Endothelial cell of umbilical vein (primary cell): ENCODE results near the gene STOX1. TPM values are rescaled to one million over a fixed set of nuclear protein-coding genes. Genes with fewer than 3 reads are reported as not detected.

ENCODE experiments used
- BruUV-seq: library from RNA; stranded (reverse); fragments of 400-500 nt; replicated peaks from 2 replicates; lab custom pipeline; 2021; lab: Mats Ljungman, UMichigan
- CTCF ChIA-PET: fragments of 300-600, 350-600 bp; sonication (Branson Sonifier 250); formaldehyde crosslinking; loops from one replicate; lab custom pipeline; 2021; ENCODE audit warnings: antibody characterized with exemption, inconsistent platforms; lab: Charles Lee
- POLR2A ChIA-PET: fragments of 300-600, 350-600 bp; sonication (Branson Sonifier 250); formaldehyde crosslinking; loops from one replicate; lab custom pipeline; 2021; ENCODE audit warnings: antibody characterized with exemption, inconsistent platforms; lab: Charles Lee
- DNase-seq: peaks from one replicate; pipeline ENCODE4 v3.0.0-alpha.2; 2011; ENCODE audit warnings: low read depth, low spot score
- FAIRE-seq: peaks from 2 replicates; lab custom pipeline; 2011; peaks lifted over from hg19 to GRCh38; lab: Jason Lieb, UNC
- H2AFZ ChIP-seq: 2 replicates; pipeline ENCODE4 v1.6.0; 2012; ENCODE audit warnings: low read depth, low read length, control low read depth, inconsistent platforms
- H3K27ac ChIP-seq: 2 replicates; pipeline ENCODE4 v1.5.1; 2011; ENCODE audit warnings: low read depth, mild to moderate bottlenecking, control low read depth, low read length, moderate library complexity; ENCODE audit not compliant: insufficient read depth
- H3K27me3 ChIP-seq, 2 experiments: 2 replicates each; pipeline versions ENCODE4 v1.6.0 to v1.6.1; 2011; ENCODE audit warnings: low read length in 2 of 2, mixed read lengths in 1 of 2; ENCODE audit not compliant: control insufficient read depth in 2 of 2, insufficient read depth in 2 of 2
- H3K36me3 ChIP-seq, 2 experiments: 2 replicates in 1 of 2; 3 replicates in 1 of 2; pipeline ENCODE4 v1.5.1; 2011; ENCODE audit warnings: low read length in 2 of 2, mild to moderate bottlenecking in 1 of 2, moderate library complexity in 1 of 2; ENCODE audit not compliant: control insufficient read depth in 2 of 2, insufficient read depth in 2 of 2; ENCODE audit errors: extremely low read depth in 1 of 2
- H3K4me1 ChIP-seq: 3 replicates; pipeline ENCODE4 v1.5.1; 2011; ENCODE audit warnings: mild to moderate bottlenecking, low read length; ENCODE audit not compliant: control insufficient read depth, insufficient read depth; ENCODE audit errors: extremely low read depth
- H3K4me2 ChIP-seq: 2 replicates; pipeline ENCODE4 v1.6.1; 2011; ENCODE audit warnings: low read length, control low read depth, mixed read lengths; ENCODE audit not compliant: insufficient read depth
- H3K4me3 ChIP-seq, 3 experiments: fragments of 200-600 bp in 1 of 3; sonication (generic), shearing (Covaris generic) in 1 of 3; replicated peaks in 1 of 3; 2 replicates each; pipeline ENCODE4 v1.5.1; 2011 to 2016; ENCODE audit warnings: control low read depth in 3 of 3, low read length in 3 of 3, mild to moderate bottlenecking in 2 of 3, inconsistent platforms in 1 of 3, low read depth in 1 of 3, moderate library complexity in 1 of 3; ENCODE audit not compliant: insufficient read depth in 1 of 3
- H3K79me2 ChIP-seq: 2 replicates; pipeline ENCODE4 v1.6.0; 2012; ENCODE audit warnings: low read length, inconsistent platforms; ENCODE audit not compliant: control insufficient read depth, insufficient read depth
- H3K9ac ChIP-seq: replicated peaks from 2 replicates; pipeline ENCODE3; 2011; ENCODE audit warnings: low read length, control low read depth; ENCODE audit not compliant: insufficient read depth; ENCODE audit errors: extremely low read depth
- H3K9me1 ChIP-seq: replicated peaks from 3 replicates; pipeline ENCODE4 v1.6.0; 2011; ENCODE audit warnings: mild to moderate bottlenecking, low read length; ENCODE audit not compliant: control insufficient read depth, insufficient read depth; ENCODE audit errors: extremely low read depth
- H3K9me3 ChIP-seq: replicated peaks from 2 replicates; pipeline ENCODE4 v1.5.1; 2012; ENCODE audit warnings: low read length, inconsistent platforms; ENCODE audit not compliant: control insufficient read depth, insufficient read depth
- H4K20me1 ChIP-seq: replicated peaks from 2 replicates; pipeline ENCODE3; 2011; ENCODE audit warnings: mild to moderate bottlenecking, low read length; ENCODE audit not compliant: control insufficient read depth, insufficient read depth; ENCODE audit errors: extremely low read depth
- CTCF ChIP-seq, 2 donors: IDR thresholded peaks; 1 replicate in 1 of 2; 2 replicates in 1 of 2; pipeline ENCODE4 v1.5.1; 2011; ENCODE audit warnings: low read length in 2 of 2, mild to moderate bottlenecking in 2 of 2, moderate library complexity in 2 of 2, control low read depth in 1 of 2, inconsistent platforms in 1 of 2, low read depth in 1 of 2; ENCODE audit not compliant: insufficient read depth in 1 of 2; ENCODE audit errors: extremely low read depth in 1 of 2
- EZH2 ChIP-seq: IDR thresholded peaks from 2 replicates; pipeline ENCODE4 v1.6.1; 2012; ENCODE audit warnings: borderline replicate concordance, low read depth, mild to moderate bottlenecking, moderate library complexity, low read length, inconsistent platforms; ENCODE audit not compliant: severe bottlenecking
- FOS ChIP-seq: IDR thresholded peaks from 2 replicates; pipeline ENCODE4 v1.6.1; 2011; ENCODE audit warnings: mild to moderate bottlenecking, low read length, moderate library complexity, borderline replicate concordance; ENCODE audit not compliant: insufficient read depth
- GATA2 ChIP-seq: IDR thresholded peaks from 2 replicates; pipeline ENCODE4 v1.7.0; 2011; ENCODE audit warnings: low read depth, mild to moderate bottlenecking, moderate library complexity, mixed read lengths, low read length; ENCODE audit not compliant: insufficient read length, insufficient read depth
- JUN ChIP-seq: IDR thresholded peaks from 2 replicates; pipeline ENCODE4 v1.6.1; 2011; ENCODE audit warnings: borderline replicate concordance, low read depth; ENCODE audit not compliant: insufficient read length, insufficient read depth
- MAX ChIP-seq: IDR thresholded peaks from 2 replicates; pipeline ENCODE4 v1.6.1; 2011; ENCODE audit not compliant: insufficient read depth, insufficient read length
- MYC ChIP-seq: IDR thresholded peaks from one replicate; pipeline ENCODE4 v1.6.1; 2011; ENCODE audit warnings: mild to moderate bottlenecking, low read depth, low read length
- POLR2A ChIP-seq: IDR thresholded peaks from 2 replicates; pipeline ENCODE4 v1.6.1; 2012; ENCODE audit warnings: low read depth, mild to moderate bottlenecking, control low read depth, low read length
- POLR2AphosphoS5 ChIP-seq: IDR thresholded peaks from 2 replicates; pipeline ENCODE4 v1.6.1; 2012; ENCODE audit warnings: low read depth, mild to moderate bottlenecking, control low read depth, low read length, moderate library complexity; ENCODE audit not compliant: insufficient read depth
- dilution Hi-C: fragments of 300-500 bp; cut with MboI; formaldehyde crosslinking; loops from one replicate; pipeline ENCODE4 v1.15.0; 2019; ENCODE audit warnings: low sequenced_read_pairs; ENCODE audit not compliant: extremely low pct_ligation_motif_present
- intact Hi-C: fragments of 100-400 bp; cut with micrococcal nuclease; formaldehyde crosslinking; loops from one replicate; pipeline ENCODE4 v1.10.0; 2022
- polyA plus RNA-seq, 4 experiments: library from polyadenylated mRNA; depleted of rRNA in 3 of 4; stranded (reverse) in 3 of 4; unstranded in 1 of 4; fragments of >200 nt; gene quantifications; 2 replicates each; pipeline versions ENCODE4 v1.2.1 to v1.2.3, GENCODE V29; 2011 to 2012; ENCODE audit warnings: missing spikeins in 1 of 4
- total RNA-seq: library from RNA; stranded (reverse); gene quantifications from 2 replicates; pipeline ENCODE4 v1.2.3, GENCODE V29; 2021

The STOX1 gene
- total and polyA plus RNA-seq, 2 donors (not counting 3 experiments of a cell fraction or from before 2014, with no cell fraction given), result 0.06 to 0.20 TPM

GRCh38 chr10:68938117-68938516 is 110.8 kb downstream of the STOX1 start:
- Histone ChIP-seq H3K27ac (no peak overlapping the region), H3K27me3 (no peaks in the 10 kb centered on the region), H2AFZ (no peak overlapping the region), H3K36me3 (peaks cover 0 to 6% of the 10 kb centered on the region in 2 experiments), H3K9ac (no peak overlapping the region), H3K4me1 (no peaks in the 10 kb centered on the region), H3K4me2 (no peak overlapping the region), H4K20me1 (no peaks in the 10 kb centered on the region), H3K9me1 (no peaks in the 10 kb centered on the region), H3K79me2 (peaks cover 1% of the 10 kb centered on the region), H3K4me3 (no peak overlapping the region), H3K9me3 (no peaks in the 10 kb centered on the region)
- POLR2A ChIA-PET, result no interaction called here
- DNase-seq, result no peak
- FAIRE-seq, result no peak
- BruUV-seq, result no TSS peak
- TF ChIP-seq CTCF (IDR thresholded peaks at IDR 0.05; ENCODE audit: extremely low read depth in 1 of 2, insufficient read depth in 1 of 2, low read depth in 1 of 2, low read length in 2 of 2) (no peak), GATA2 (no peak), POLR2A (no peak), MYC (no peak), FOS (no peak), JUN (no peak), EZH2 (no peak), MAX (no peak), POLR2AphosphoS5 (no peak)
- intact Hi-C loops (no loop called here), dilution Hi-C loops (no loop called here)
- CTCF ChIA-PET, result no interaction called here
